ENCODE measurements around the gene MBOAT2. TPM values are rescaled to one million over a fixed set of nuclear protein-coding genes. Genes with fewer than 3 reads are reported as not detected.
A peak's percentile ranks its signal among the peaks of the same experiment; 100 is the strongest.

The MBOAT2 gene
- total and polyA plus RNA-seq, 2 of the 13 experiments (the other 11 are each of a cell fraction or from before 2014, with no cell fraction given), result 0.11 to 0.36 TPM

DNA sequence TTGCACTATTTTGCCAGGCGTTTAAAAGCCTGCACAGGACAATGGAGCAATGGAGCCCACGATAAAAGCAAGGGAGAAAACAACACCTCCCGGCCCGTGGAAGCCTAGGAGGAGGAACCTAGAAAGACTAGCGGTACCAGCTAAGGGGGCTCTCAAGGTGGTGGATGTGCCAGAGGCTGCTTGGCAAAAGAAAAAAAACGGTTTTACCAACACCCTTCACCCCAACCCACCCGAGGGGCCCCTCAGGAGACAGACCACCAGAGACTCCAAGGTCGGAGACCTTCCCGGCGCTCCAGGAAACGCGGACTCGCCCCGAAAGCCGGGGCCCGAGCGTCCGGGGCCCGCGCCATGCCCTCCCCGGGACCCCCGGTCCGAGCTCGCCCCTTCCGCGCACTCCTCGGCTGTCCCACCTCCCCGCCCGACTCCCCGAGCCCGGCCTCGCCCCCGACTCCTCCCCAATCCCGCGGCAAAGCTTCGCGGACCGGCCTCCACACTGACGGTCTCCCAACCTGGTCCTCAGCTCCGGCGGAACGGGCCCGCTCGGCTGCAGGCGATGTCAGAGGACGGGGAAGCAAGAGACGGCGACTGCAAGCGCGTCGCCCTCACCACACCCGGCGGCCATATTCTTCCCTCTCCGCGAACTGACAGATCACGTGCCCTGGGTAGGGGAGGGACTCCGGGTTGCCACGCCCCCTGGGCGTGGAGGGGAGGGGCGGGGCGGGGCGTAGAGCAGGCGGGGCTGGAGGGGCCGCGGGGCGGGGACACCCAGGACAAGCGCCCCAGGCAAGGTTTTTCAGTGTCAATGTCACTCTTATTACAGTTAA is 166.3 kb downstream of the MBOAT2 start, which contains the start of gene KIDINS220 (continued):
- TF ChIP-seq, protein P1, sequence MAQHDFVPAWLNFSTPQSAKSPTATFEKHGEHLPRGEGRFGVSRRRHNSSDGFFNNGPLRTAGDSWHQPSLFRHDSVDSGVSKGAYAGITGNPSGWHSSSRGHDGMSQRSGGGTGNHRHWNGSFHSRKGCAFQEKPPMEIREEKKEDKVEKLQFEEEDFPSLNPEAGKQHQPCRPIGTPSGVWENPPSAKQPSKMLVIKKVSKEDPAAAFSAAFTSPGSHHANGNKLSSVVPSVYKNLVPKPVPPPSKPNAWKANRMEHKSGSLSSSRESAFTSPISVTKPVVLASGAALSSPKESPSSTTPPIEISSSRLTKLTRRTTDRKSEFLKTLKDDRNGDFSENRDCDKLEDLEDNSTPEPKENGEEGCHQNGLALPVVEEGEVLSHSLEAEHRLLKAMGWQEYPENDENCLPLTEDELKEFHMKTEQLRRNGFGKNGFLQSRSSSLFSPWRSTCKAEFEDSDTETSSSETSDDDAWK (CRISPR knock-in tag; IDR thresholded peaks at IDR 0.05), result no peak
- TF ChIP-seq, protein P2, sequence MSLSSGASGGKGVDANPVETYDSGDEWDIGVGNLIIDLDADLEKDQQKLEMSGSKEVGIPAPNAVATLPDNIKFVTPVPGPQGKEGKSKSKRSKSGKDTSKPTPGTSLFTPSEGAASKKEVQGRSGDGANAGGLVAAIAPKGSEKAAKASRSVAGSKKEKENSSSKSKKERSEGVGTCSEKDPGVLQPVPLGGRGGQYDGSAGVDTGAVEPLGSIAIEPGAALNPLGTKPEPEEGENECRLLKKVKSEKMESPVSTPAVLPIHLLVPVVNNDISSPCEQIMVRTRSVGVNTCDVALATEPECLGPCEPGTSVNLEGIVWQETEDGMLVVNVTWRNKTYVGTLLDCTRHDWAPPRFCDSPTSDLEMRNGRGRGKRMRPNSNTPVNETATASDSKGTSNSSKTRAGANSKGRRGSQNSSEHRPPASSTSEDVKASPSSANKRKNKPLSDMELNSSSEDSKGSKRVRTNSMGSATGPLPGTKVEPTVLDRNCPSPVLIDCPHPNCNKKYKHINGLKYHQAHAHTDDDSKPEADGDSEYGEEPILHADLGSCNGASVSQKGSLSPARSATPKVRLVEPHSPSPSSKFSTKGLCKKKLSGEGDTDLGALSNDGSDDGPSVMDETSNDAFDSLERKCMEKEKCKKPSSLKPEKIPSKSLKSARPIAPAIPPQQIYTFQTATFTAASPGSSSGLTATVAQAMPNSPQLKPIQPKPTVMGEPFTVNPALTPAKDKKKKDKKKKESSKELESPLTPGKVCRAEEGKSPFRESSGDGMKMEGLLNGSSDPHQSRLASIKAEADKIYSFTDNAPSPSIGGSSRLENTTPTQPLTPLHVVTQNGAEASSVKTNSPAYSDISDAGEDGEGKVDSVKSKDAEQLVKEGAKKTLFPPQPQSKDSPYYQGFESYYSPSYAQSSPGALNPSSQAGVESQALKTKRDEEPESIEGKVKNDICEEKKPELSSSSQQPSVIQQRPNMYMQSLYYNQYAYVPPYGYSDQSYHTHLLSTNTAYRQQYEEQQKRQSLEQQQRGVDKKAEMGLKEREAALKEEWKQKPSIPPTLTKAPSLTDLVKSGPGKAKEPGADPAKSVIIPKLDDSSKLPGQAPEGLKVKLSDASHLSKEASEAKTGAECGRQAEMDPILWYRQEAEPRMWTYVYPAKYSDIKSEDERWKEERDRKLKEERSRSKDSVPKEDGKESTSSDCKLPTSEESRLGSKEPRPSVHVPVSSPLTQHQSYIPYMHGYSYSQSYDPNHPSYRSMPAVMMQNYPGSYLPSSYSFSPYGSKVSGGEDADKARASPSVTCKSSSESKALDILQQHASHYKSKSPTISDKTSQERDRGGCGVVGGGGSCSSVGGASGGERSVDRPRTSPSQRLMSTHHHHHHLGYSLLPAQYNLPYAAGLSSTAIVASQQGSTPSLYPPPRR (CRISPR knock-in tag; IDR thresholded peaks at IDR 0.05; ENCODE audit: borderline replicate concordance), result 0 out of 2 replicates have a peak, but pooled peaks have one; percentile 44
- TF ChIP-seq CEBPB (IDR thresholded peaks at IDR 0.05; ENCODE audit: borderline replicate concordance, low read depth, low read length), result no peak
- peak; percentile 53; the same call in 1 of the 2 replicates for TF ChIP-seq HOXA5 (CRISPR knock-in tag; IDR thresholded peaks at IDR 0.05)
- TF ChIP-seq ZSCAN20 (CRISPR knock-in tag; IDR thresholded peaks at IDR 0.05; ENCODE audit: borderline replicate concordance), result 0 out of 2 replicates have a peak, but pooled peaks have one; percentile 32
- TF ChIP-seq ZFP62 (CRISPR knock-in tag; IDR thresholded peaks at IDR 0.05), result no peak
- TF ChIP-seq MBD4 (IDR thresholded peaks at IDR 0.05; ENCODE audit: borderline replicate concordance, low read length), result no peak
- no peak for TF ChIP-seq ONECUT2 (CRISPR knock-in tag; IDR thresholded peaks at IDR 0.05)
- no peak for TF ChIP-seq ZNF674 (CRISPR knock-in tag; IDR thresholded peaks at IDR 0.05; ENCODE audit: low read depth)
- no peak for TF ChIP-seq MTA3 (CRISPR knock-in tag; IDR thresholded peaks at IDR 0.05)
- peak; percentile 93 for TF ChIP-seq ASH2L (IDR thresholded peaks at IDR 0.05; ENCODE audit: insufficient read length, low read depth, low read length)
- TF ChIP-seq ZBTB7A (CRISPR knock-in tag; IDR thresholded peaks at IDR 0.05), result peak; percentile 75; the same call in 1 of the 2 replicates
- TF ChIP-seq, protein P3, sequence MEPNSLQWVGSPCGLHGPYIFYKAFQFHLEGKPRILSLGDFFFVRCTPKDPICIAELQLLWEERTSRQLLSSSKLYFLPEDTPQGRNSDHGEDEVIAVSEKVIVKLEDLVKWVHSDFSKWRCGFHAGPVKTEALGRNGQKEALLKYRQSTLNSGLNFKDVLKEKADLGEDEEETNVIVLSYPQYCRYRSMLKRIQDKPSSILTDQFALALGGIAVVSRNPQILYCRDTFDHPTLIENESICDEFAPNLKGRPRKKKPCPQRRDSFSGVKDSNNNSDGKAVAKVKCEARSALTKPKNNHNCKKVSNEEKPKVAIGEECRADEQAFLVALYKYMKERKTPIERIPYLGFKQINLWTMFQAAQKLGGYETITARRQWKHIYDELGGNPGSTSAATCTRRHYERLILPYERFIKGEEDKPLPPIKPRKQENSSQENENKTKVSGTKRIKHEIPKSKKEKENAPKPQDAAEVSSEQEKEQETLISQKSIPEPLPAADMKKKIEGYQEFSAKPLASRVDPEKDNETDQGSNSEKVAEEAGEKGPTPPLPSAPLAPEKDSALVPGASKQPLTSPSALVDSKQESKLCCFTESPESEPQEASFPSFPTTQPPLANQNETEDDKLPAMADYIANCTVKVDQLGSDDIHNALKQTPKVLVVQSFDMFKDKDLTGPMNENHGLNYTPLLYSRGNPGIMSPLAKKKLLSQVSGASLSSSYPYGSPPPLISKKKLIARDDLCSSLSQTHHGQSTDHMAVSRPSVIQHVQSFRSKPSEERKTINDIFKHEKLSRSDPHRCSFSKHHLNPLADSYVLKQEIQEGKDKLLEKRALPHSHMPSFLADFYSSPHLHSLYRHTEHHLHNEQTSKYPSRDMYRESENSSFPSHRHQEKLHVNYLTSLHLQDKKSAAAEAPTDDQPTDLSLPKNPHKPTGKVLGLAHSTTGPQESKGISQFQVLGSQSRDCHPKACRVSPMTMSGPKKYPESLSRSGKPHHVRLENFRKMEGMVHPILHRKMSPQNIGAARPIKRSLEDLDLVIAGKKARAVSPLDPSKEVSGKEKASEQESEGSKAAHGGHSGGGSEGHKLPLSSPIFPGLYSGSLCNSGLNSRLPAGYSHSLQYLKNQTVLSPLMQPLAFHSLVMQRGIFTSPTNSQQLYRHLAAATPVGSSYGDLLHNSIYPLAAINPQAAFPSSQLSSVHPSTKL (CRISPR knock-in tag; IDR thresholded peaks at IDR 0.05), result peak; percentile 38; the same call in 1 of the 2 replicates
- peak; percentile 51; the same call in 1 of the 2 replicates for TF ChIP-seq GATA4 (IDR thresholded peaks at IDR 0.05; ENCODE audit: borderline replicate concordance, low read depth)
- TF ChIP-seq THYN1 (CRISPR knock-in tag; IDR thresholded peaks at IDR 0.05; ENCODE audit: borderline replicate concordance, low read depth), result no peak
- peak; percentile 36; the same call in 1 of the 2 replicates for TF ChIP-seq ZNF761 (CRISPR knock-in tag; conservative IDR thresholded peaks at IDR 0.05)
- TF ChIP-seq ZNF546 (CRISPR knock-in tag; conservative IDR thresholded peaks at IDR 0.05), result peak; percentile 87; the same call in 1 of the 2 replicates
- peak; percentile 72; the same call in 1 of the 2 replicates for TF ChIP-seq AKAP8 (CRISPR knock-in tag; IDR thresholded peaks at IDR 0.05)
- no peak for TF ChIP-seq KDM1A (CRISPR knock-in tag; IDR thresholded peaks at IDR 0.05)

All from HepG2 (cell line).